H9 (cell line): Measurements from ENCODE around the gene COPS4. TPM values are rescaled to one million over a fixed set of nuclear protein-coding genes. Genes with fewer than 3 reads are reported as not detected.

Source experiments
- DNase-seq: peaks from one replicate; pipeline ENCODE4 v3.0.0-alpha.2; 2017
- H2AFZ ChIP-seq: one replicate; pipeline ENCODE4 v1.6.1; 2013; ENCODE audit warnings: mild to moderate bottlenecking, low read length, control low read depth, moderate library complexity
- H2AK5ac ChIP-seq: 2 replicates; pipeline ENCODE4 v1.6.1; 2013; ENCODE audit warnings: low read length, control low read depth, mixed read lengths; ENCODE audit not compliant: insufficient read length
- H2BK120ac ChIP-seq: one replicate; pipeline ENCODE4 v1.6.1; 2013; ENCODE audit warnings: low read depth, mild to moderate bottlenecking, low read length, control low read depth, inconsistent platforms; ENCODE audit not compliant: poor library complexity, severe bottlenecking
- H2BK12ac ChIP-seq: 2 replicates; pipeline ENCODE4 v1.6.1; 2013; ENCODE audit warnings: low read length, control low read depth, mixed read lengths, low read depth; ENCODE audit not compliant: insufficient read length
- H2BK15ac ChIP-seq: 2 replicates; pipeline ENCODE4 v1.6.1; 2013; ENCODE audit warnings: low read depth, low read length, control low read depth
- H2BK20ac ChIP-seq: one replicate; pipeline ENCODE4 v1.6.1; 2013; ENCODE audit warnings: low read depth, mild to moderate bottlenecking, low read length, control low read depth, inconsistent platforms; ENCODE audit not compliant: poor library complexity, severe bottlenecking
- H2BK5ac ChIP-seq: 2 replicates; pipeline ENCODE4 v1.6.1; 2013; ENCODE audit warnings: low read length, control low read depth, mixed read lengths; ENCODE audit not compliant: insufficient read length
- H3K14ac ChIP-seq: 2 replicates; pipeline ENCODE4 v1.6.1; 2013; ENCODE audit warnings: low read length, control low read depth; ENCODE audit not compliant: insufficient read depth
- H3K18ac ChIP-seq: 2 replicates; pipeline ENCODE4 v1.6.1; 2013; ENCODE audit warnings: low read depth, mild to moderate bottlenecking, mixed read lengths, low read length, control low read depth; ENCODE audit not compliant: insufficient read length
- H3K23ac ChIP-seq: 2 replicates; pipeline ENCODE4 v1.6.1; 2013; ENCODE audit warnings: low read length, control low read depth, mixed read lengths, low read depth; ENCODE audit not compliant: insufficient read length
- H3K23me2 ChIP-seq: 2 replicates; pipeline ENCODE4 v1.6.1; 2013; ENCODE audit warnings: low read depth, mild to moderate bottlenecking, mixed read lengths, low read length, control low read depth; ENCODE audit not compliant: insufficient read length, poor library complexity, severe bottlenecking
- H3K27ac ChIP-seq: 2 replicates; pipeline ENCODE4 v1.5.1; 2013; ENCODE audit warnings: low read length, control low read depth, mixed read lengths, low read depth; ENCODE audit not compliant: insufficient read length
- H3K27me3 ChIP-seq: 2 replicates; pipeline ENCODE4 v1.6.1; 2013; ENCODE audit warnings: low read length, control low read depth, inconsistent platforms; ENCODE audit not compliant: insufficient read depth
- H3K4ac ChIP-seq: 2 replicates; pipeline ENCODE4 v1.6.1; 2013; ENCODE audit warnings: low read depth, mild to moderate bottlenecking, control low read depth, inconsistent platforms, low read length, moderate library complexity
- H3K4me1 ChIP-seq: 2 replicates; pipeline ENCODE4 v1.6.1; 2013; ENCODE audit warnings: low read length, control low read depth, inconsistent platforms; ENCODE audit not compliant: insufficient read depth
- H3K4me2 ChIP-seq: 2 replicates; pipeline ENCODE4 v1.6.1; 2013; ENCODE audit warnings: low read length, control low read depth, mixed read lengths; ENCODE audit not compliant: insufficient read length, insufficient read depth
- H3K56ac ChIP-seq: 2 replicates; pipeline ENCODE4 v1.6.1; 2013; ENCODE audit warnings: low read depth, mild to moderate bottlenecking, mixed read lengths, low read length, control low read depth; ENCODE audit not compliant: insufficient read length
- H3K79me1 ChIP-seq: 2 replicates; pipeline ENCODE4 v1.6.1; 2013; ENCODE audit warnings: low read depth, mild to moderate bottlenecking, moderate library complexity, low read length, control low read depth, inconsistent platforms; ENCODE audit not compliant: insufficient read depth, poor library complexity, severe bottlenecking
- H3K79me2 ChIP-seq: 2 replicates; pipeline ENCODE4 v1.6.1; 2013; ENCODE audit warnings: low read length, control low read depth, inconsistent platforms; ENCODE audit not compliant: insufficient read depth
- H3K9ac ChIP-seq: 2 replicates; pipeline ENCODE4 v1.6.1; 2013; ENCODE audit warnings: low read length, control low read depth, mixed read lengths; ENCODE audit not compliant: insufficient read length; ENCODE audit errors: extremely low read depth
- H3K9me3 ChIP-seq: one replicate; pipeline ENCODE4 v1.6.1; 2013; ENCODE audit warnings: low read depth, low read length, inconsistent platforms; ENCODE audit not compliant: control insufficient read depth
- H3T11ph ChIP-seq: one replicate; pipeline ENCODE4 v1.6.1; 2013; ENCODE audit warnings: mild to moderate bottlenecking, low read length, control low read depth, inconsistent platforms
- H4K20me1 ChIP-seq: one replicate; pipeline ENCODE4 v1.6.1; 2013; ENCODE audit not compliant: control insufficient read depth, insufficient read length, insufficient read depth
- H4K5ac ChIP-seq: 2 replicates; pipeline ENCODE4 v1.6.1; 2013; ENCODE audit warnings: low read depth, mild to moderate bottlenecking, mixed read lengths, low read length, control low read depth; ENCODE audit not compliant: insufficient read length
- H4K8ac ChIP-seq: replicated peaks from 2 replicates; pipeline ENCODE4 v1.6.1; 2013; ENCODE audit warnings: low read length, control low read depth, mixed read lengths, low read depth; ENCODE audit not compliant: insufficient read length
- H4K91ac ChIP-seq: 2 replicates; pipeline ENCODE4 v1.6.1; 2013; ENCODE audit warnings: low read depth, mild to moderate bottlenecking, moderate library complexity, mixed read lengths, low read length, control low read depth; ENCODE audit not compliant: insufficient read length
- H3K27ac Mint-ChIP-seq, 3 experiments: 2 replicates in 2 of 3; 3 replicates in 1 of 3; pipeline ENCODE4 v1.8.0; 2020 to 2021; ENCODE audit warnings: mixed read lengths in 3 of 3, mild to moderate bottlenecking in 1 of 3, moderate library complexity in 1 of 3
- H3K27me3 Mint-ChIP-seq: 2 replicates; pipeline ENCODE4 v1.8.0; 2021; ENCODE audit warnings: low read depth, mild to moderate bottlenecking, moderate library complexity, mixed read lengths
- H3K36me3 Mint-ChIP-seq, 3 experiments: 2 replicates in 2 of 3; 3 replicates in 1 of 3; pipeline ENCODE4 v1.8.0; 2020 to 2021; ENCODE audit warnings: low read depth in 3 of 3, mixed read lengths in 3 of 3; ENCODE audit not compliant: insufficient read depth in 1 of 3
- H3K4me1 Mint-ChIP-seq, 2 experiments: 2 replicates each; pipeline ENCODE4 v1.8.0; 2020; ENCODE audit warnings: mixed read lengths in 2 of 2
- H3K4me3 Mint-ChIP-seq, 2 experiments: 2 replicates in 1 of 2; 3 replicates in 1 of 2; pipeline ENCODE4 v1.8.0; 2020 to 2021; ENCODE audit warnings: mild to moderate bottlenecking in 2 of 2, mixed read lengths in 2 of 2, moderate library complexity in 1 of 2
- H3K9me3 Mint-ChIP-seq, 2 experiments: 2 replicates in 1 of 2; 3 replicates in 1 of 2; pipeline ENCODE4 v1.8.0; 2020; ENCODE audit warnings: mild to moderate bottlenecking in 2 of 2, mixed read lengths in 2 of 2, moderate library complexity in 1 of 2
- CTCF ChIP-seq: fragments of 200-600 bp; sonication (generic); conservative IDR thresholded peaks from 3 replicates; pipeline ENCODE4 v1.8.0; 2021; ENCODE audit warnings: antibody characterized with exemption, mild to moderate bottlenecking
- WGBS: extraction: QIAGEN DNeasy Blood & Tissue Kit; methylation state at CpG from one replicate; pipeline ENCODE4 v1.1.7; 2013; ENCODE audit warnings: missing lambda C conversion rate, low lambda C conversion rate, mixed read lengths; ENCODE audit not compliant: insufficient read length; ENCODE audit errors: extremely low coverage; 5-methylcytosine and 5-hydroxymethylcytosine counted together
- total RNA-seq: library from RNA; stranded (reverse); gene quantifications from 2 replicates; pipeline ENCODE4 v1.2.1, GENCODE V29; 2021

Gene COPS4
- total RNA-seq, 1 experiment from 2014 or later, result 39.9 TPM

DNA sequence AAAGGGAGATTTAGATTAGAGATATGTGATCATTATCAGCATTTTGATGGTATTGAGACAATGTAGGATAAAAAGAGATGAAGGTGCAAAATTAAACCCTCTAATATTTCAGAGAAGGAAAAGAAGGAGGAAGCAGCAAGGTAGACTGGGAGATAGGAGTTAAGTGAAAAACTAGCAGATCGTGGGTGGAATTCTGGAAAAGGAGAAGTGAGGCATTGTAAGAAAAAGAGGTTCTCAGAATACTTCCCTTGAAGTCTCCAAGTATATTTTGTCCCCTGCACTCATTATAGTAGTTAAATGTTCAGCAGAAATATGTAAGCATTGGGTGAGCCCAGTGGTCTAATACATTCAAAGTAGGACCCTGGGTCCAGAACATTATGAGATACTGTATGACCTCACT is 30.3 kb downstream of the COPS4 start:
- Histone ChIP-seq H3K79me2 (no peaks in the 10 kb centered on the region), H4K20me1 (no peaks in the 10 kb centered on the region), H3K56ac (no peak overlapping the region), H2BK20ac (no peak overlapping the region), H3K18ac (no peak overlapping the region), H4K8ac (no peak overlapping the region), H3K9me3 (no peaks in the 10 kb centered on the region), H2BK120ac (no peak overlapping the region), H2BK15ac (no peak overlapping the region), H2BK5ac (no peak overlapping the region), H3K4me1 (no peaks in the 10 kb centered on the region), H3K14ac (no peak overlapping the region), H3T11ph (no peak overlapping the region), H3K4ac (no peak overlapping the region), H3K27me3 (no peaks in the 10 kb centered on the region), H4K5ac (no peak overlapping the region), H2BK12ac (no peak overlapping the region), H3K4me2 (no peak overlapping the region), H3K23me2 (no peaks in the 10 kb centered on the region), H3K27ac (no peak overlapping the region), H4K91ac (no peak overlapping the region), H3K9ac (no peak overlapping the region), H3K23ac (no peak overlapping the region), H3K79me1 (no peaks in the 10 kb centered on the region), H2AFZ (no peak overlapping the region), H2AK5ac (no peak overlapping the region)
- TF ChIP-seq CTCF, result no peak
- no peak for DNase-seq
- Mint-ChIP-seq H3K4me3 (no peak overlapping the region), H3K36me3 (peaks cover 5 to 43% (median 23%) of the 10 kb centered on the region in 3 experiments; a peak in 6 of 7 replicates), H3K4me1 (no peaks in the 10 kb centered on the region), H3K9me3 (no peaks in the 10 kb centered on the region), H3K27ac (no peak overlapping the region), H3K27me3 (no peaks in the 10 kb centered on the region)
- no CpG with 5 or more reads among the region's 1 CpG for WGBS
